DND-41 (cell line): ENCODE results near the gene ADAMTS16.

Source experiments
- ATAC-seq: fragments of 200-7000 bp; cut with Tn5 transposase; 3 replicates; pipeline ENCODE4 v1.9.1; 2021; ENCODE audit warnings: low read depth; ENCODE audit not compliant: insufficient read depth
- DNase-seq: peaks from one replicate; pipeline ENCODE4 v3.0.0-alpha.2; 2020
- H2AFZ ChIP-seq: 2 replicates; pipeline ENCODE4 v1.6.0; 2012; ENCODE audit warnings: low read depth, low read length
- H3K27ac ChIP-seq: 2 replicates; pipeline ENCODE4 v1.5.1; 2012; ENCODE audit warnings: low read length, inconsistent platforms
- H3K27me3 ChIP-seq: fragments of 200-600 bp; sonication (generic); 2 replicates; pipeline ENCODE4 v1.6.0; 2012; ENCODE audit warnings: low read length, mild to moderate bottlenecking, inconsistent platforms; ENCODE audit not compliant: insufficient read depth, poor library complexity
- H3K36me3 ChIP-seq: 2 replicates; pipeline ENCODE4 v1.5.1; 2012; ENCODE audit warnings: low read length, inconsistent platforms; ENCODE audit not compliant: insufficient read depth
- H3K4me1 ChIP-seq: 2 replicates; pipeline ENCODE4 v1.5.1; 2012; ENCODE audit warnings: mild to moderate bottlenecking, low read length; ENCODE audit not compliant: insufficient read depth
- H3K4me2 ChIP-seq: 2 replicates; pipeline ENCODE4 v1.6.0; 2012; ENCODE audit warnings: mild to moderate bottlenecking, moderate library complexity, low read length, inconsistent platforms; ENCODE audit not compliant: insufficient read depth
- H3K4me3 ChIP-seq, 2 experiments: fragments of 200-600 bp in 1 of 2; shearing (Covaris generic) in 1 of 2; 2 replicates each; pipeline ENCODE4 v1.5.1; 2012 to 2016; ENCODE audit warnings: inconsistent platforms in 2 of 2, low read length in 2 of 2, mild to moderate bottlenecking in 2 of 2, low read depth in 1 of 2, moderate library complexity in 1 of 2
- H3K79me2 ChIP-seq: 2 replicates; pipeline ENCODE4 v1.6.0; 2012; ENCODE audit warnings: low read length, inconsistent platforms; ENCODE audit not compliant: insufficient read depth
- H3K9ac ChIP-seq: 2 replicates; pipeline ENCODE4 v1.6.0; 2012; ENCODE audit warnings: low read depth, mild to moderate bottlenecking, inconsistent platforms, low read length, moderate library complexity
- H3K9me3 ChIP-seq: 2 replicates; pipeline ENCODE4 v1.5.1; 2012; ENCODE audit warnings: low read length, moderate library complexity, mild to moderate bottlenecking, inconsistent platforms; ENCODE audit not compliant: insufficient read depth, severe bottlenecking
- H4K20me1 ChIP-seq: 2 replicates; pipeline ENCODE4 v1.6.0; 2012; ENCODE audit warnings: low read length; ENCODE audit not compliant: insufficient read depth
- CTCF ChIP-seq: IDR thresholded peaks from 2 replicates; pipeline ENCODE4 v1.5.1; 2012; ENCODE audit warnings: borderline replicate concordance, low read length, moderate library complexity, mild to moderate bottlenecking; ENCODE audit not compliant: poor library complexity, severe bottlenecking; ENCODE audit errors: extremely low read depth
- EZH2 ChIP-seq: IDR thresholded peaks from 3 replicates; pipeline ENCODE4 v1.6.1; 2012; ENCODE audit warnings: borderline replicate concordance, low read depth, mild to moderate bottlenecking, moderate library complexity, low read length, inconsistent platforms; ENCODE audit not compliant: severe bottlenecking

The ADAMTS16 gene

DNA sequence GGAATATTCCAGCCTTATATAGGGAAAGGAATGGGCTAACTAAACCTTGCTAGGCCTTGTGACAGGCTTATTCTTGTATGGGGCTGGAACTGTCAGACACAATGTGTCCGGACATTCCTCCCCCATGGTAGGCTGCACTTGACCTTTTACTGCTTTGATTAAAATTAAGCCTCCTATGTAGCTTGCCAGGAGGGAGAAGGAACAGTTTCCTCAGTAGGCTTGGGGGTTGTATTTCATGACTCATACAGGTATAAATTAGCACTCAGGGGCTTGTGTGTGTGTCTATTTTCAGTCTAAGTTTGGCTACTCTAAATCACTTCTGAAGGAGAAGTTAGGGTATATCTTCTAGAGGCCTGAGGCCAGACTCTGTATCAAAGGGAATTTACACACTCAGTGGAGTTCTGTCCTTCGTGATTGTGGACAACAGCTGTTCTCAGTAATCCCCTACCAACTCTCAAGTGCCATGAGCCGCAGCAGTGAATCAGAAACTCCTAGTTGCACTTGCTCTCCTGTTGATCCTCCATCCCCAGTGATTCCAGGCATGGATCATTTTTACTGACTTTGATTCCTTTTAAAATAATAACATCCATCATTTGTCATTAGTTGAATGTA, 16.4 kb downstream of the ADAMTS16 start:
- no peak for DNase-seq
- no peak overlapping the region for H3K9ac ChIP-seq
- H3K79me2 ChIP-seq, result no peaks in the 10 kb centered on the region
- no peak overlapping the region for H3K4me2 ChIP-seq
- no peaks in the 10 kb centered on the region for H4K20me1 ChIP-seq
- H3K9me3 ChIP-seq, result no peaks in the 10 kb centered on the region
- TF ChIP-seq EZH2 (no peak), CTCF (no peak)
- no peak overlapping the region for H3K4me3 ChIP-seq
- peaks cover 14% of the 10 kb centered on the region for H3K27me3 ChIP-seq
- no peaks in the 10 kb centered on the region for H3K4me1 ChIP-seq
- ATAC-seq, result no peak
- H3K36me3 ChIP-seq, result no peaks in the 10 kb centered on the region
- no peak overlapping the region for H2AFZ ChIP-seq
- no peak overlapping the region for H3K27ac ChIP-seq

GRCh38 chr5:5158472-5158895, 18.4 kb downstream of the ADAMTS16 start:
- ATAC-seq, result no peak
- TF ChIP-seq CTCF (no peak), EZH2 (no peak)
- Histone ChIP-seq H4K20me1 (no peaks in the 10 kb centered on the region), H3K4me3 (no peak overlapping the region), H3K9ac (no peak overlapping the region), H3K27ac (no peak overlapping the region), H3K27me3 (peaks cover 9% of the 10 kb centered on the region), H3K4me1 (no peaks in the 10 kb centered on the region), H3K36me3 (no peaks in the 10 kb centered on the region), H3K4me2 (no peak overlapping the region), H3K9me3 (no peaks in the 10 kb centered on the region), H3K79me2 (no peaks in the 10 kb centered on the region), H2AFZ (no peak overlapping the region)
- no peak for DNase-seq

- H3K9me3 ChIP-seq, result no peaks in the 10 kb centered on the region
- no peaks in the 10 kb centered on the region for H3K4me1 ChIP-seq
- no peak overlapping the region for H3K27ac ChIP-seq
- H3K4me2 ChIP-seq, result no peak overlapping the region
- no peak overlapping the region for H3K4me3 ChIP-seq
- no peaks in the 10 kb centered on the region for H4K20me1 ChIP-seq
- no peaks in the 10 kb centered on the region for H3K36me3 ChIP-seq
- no peak overlapping the region for H3K9ac ChIP-seq
- ATAC-seq (no peak), DNase-seq (no peak)
- H2AFZ ChIP-seq, result no peak overlapping the region
- H3K79me2 ChIP-seq, result no peaks in the 10 kb centered on the region
- H3K27me3 ChIP-seq, result peaks cover 9% of the 10 kb centered on the region
- TF ChIP-seq CTCF (no peak), EZH2 (no peak)
Observed at GRCh38 chr5:5159282-5160103, 19.4 kb downstream of the ADAMTS16 start.

- Histone ChIP-seq H2AFZ (no peak overlapping the region), H3K4me1 (no peaks in the 10 kb centered on the region), H3K4me3 (no peak overlapping the region), H4K20me1 (no peaks in the 10 kb centered on the region), H3K9me3 (no peaks in the 10 kb centered on the region), H3K27me3 (peaks cover 10% of the 10 kb centered on the region), H3K79me2 (no peaks in the 10 kb centered on the region), H3K9ac (no peak overlapping the region), H3K4me2 (no peak overlapping the region), H3K36me3 (no peaks in the 10 kb centered on the region), H3K27ac (no peak overlapping the region)
- no peak for ATAC-seq
- TF ChIP-seq EZH2, result no peak
- no peak for TF ChIP-seq CTCF
- no peak for DNase-seq
Observed at GRCh38 chr5:5164163-5164562, 24.0 kb downstream of the ADAMTS16 start.
